Prostate gland (tissue), 2 donors: ENCODE data around the gene TXNL4A.

Source experiments
- POLR2A ChIP-seq: fragments of 450-650 bp; IDR thresholded peaks from one replicate; pipeline ENCODE4 v1.6.1; 2016; ENCODE audit warnings: antibody characterized with exemption, mild to moderate bottlenecking
- POLR2AphosphoS5 ChIP-seq: sonication (generic); formaldehyde crosslinking; IDR thresholded peaks from one replicate; pipeline ENCODE4 v1.6.1; 2017; ENCODE audit warnings: antibody characterized with exemption
- TF ChIP-seq, protein P1 (sequence below), 4 experiments: fragments of 200-600 bp in 2 of 4; fragments of 450-650 bp in 2 of 4; sonication (generic) in 2 of 4; IDR thresholded peaks; 1 replicate in 3 of 4; 2 replicates in 1 of 4; pipeline ENCODE4 v1.5.1; 2016 to 2019; ENCODE audit warnings: antibody characterized with exemption in 4 of 4, mild to moderate bottlenecking in 2 of 4, moderate library complexity in 2 of 4

DNA sequence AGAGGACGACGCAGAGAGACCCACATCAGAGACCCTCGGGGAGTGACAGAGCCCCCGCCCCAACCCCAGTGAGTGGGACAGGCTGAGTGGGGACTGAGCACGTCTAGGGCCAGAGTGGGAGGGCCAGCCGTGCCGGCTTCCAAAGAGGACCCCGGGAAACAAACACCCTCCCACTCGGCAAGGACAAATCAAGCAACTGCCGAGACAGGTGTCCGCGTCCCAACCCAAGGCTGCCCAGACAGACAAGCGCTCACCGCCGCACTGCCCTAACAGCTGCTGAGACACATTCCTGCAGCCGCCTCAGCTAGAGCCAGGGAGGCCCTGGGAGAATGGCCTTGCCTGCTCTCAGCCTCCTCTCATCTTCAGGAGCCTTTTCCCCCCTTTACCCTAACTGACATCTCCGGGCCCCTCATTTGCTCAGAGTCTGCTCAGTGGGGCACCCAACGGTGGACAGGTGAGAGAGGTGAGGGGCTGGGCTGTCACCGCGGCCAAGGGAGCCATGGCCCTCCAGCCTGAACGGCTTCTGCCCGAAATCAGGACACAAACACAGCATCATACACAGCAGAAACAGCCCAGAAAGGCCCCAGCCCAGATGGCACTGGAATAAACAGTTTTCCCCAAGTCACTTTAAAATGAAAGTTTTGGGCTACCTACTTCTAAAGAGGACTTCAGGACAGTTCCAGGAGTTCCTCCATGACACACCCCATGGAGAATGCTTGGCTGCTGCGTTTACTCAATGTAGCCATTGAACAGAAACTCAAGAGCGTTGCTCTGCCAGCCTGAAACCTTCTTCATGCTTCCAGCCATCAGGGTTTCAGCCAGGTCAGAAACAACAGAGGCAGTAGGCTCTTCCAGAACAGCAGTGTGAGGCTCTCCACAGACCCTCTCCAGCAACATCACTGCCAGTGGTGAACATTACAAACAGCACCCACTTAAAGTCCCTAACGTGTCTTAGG, 60.5 kb downstream of the TXNL4A start:
- TF ChIP-seq, protein P1, sequence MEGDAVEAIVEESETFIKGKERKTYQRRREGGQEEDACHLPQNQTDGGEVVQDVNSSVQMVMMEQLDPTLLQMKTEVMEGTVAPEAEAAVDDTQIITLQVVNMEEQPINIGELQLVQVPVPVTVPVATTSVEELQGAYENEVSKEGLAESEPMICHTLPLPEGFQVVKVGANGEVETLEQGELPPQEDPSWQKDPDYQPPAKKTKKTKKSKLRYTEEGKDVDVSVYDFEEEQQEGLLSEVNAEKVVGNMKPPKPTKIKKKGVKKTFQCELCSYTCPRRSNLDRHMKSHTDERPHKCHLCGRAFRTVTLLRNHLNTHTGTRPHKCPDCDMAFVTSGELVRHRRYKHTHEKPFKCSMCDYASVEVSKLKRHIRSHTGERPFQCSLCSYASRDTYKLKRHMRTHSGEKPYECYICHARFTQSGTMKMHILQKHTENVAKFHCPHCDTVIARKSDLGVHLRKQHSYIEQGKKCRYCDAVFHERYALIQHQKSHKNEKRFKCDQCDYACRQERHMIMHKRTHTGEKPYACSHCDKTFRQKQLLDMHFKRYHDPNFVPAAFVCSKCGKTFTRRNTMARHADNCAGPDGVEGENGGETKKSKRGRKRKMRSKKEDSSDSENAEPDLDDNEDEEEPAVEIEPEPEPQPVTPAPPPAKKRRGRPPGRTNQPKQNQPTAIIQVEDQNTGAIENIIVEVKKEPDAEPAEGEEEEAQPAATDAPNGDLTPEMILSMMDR (IDR thresholded peaks at IDR 0.05) = no peak
- TF ChIP-seq POLR2A (no peak), POLR2AphosphoS5 (no peak)
